PC-9 (cell line): ENCODE measurements around the gene MRPS10. TPM values are rescaled to one million over a fixed set of nuclear protein-coding genes. Genes with fewer than 3 reads are reported as not detected.

ENCODE experiments used
- BruUV-seq: library from RNA; stranded (reverse); fragments of 400-500 nt; replicated peaks from 2 replicates; lab custom pipeline; 2021; lab: Mats Ljungman, UMichigan
- CTCF ChIA-PET: fragments of 300-600 bp; sonication (Branson Sonifier 250); formaldehyde crosslinking; loops from one replicate; lab custom pipeline; 2022; ENCODE audit warnings: antibody characterized with exemption; lab: Charles Lee
- POLR2A ChIA-PET: fragments of 300-600 bp; sonication (Branson Sonifier 250); formaldehyde crosslinking; loops from one replicate; lab custom pipeline; 2022; ENCODE audit warnings: antibody characterized with exemption; ENCODE audit not compliant: unreplicated experiment; lab: Charles Lee
- DNase-seq, 2 experiments: peaks; one replicate each; pipeline versions ENCODE4 v3.0.0 to v3.0.0-alpha.2; 2015 to 2022; ENCODE audit warnings: mixed read lengths in 1 of 2
- H2AFZ ChIP-seq: fragments of 200-600 bp; sonication (generic); 2 replicates; pipeline ENCODE4 v1.8.1; 2017; ENCODE audit warnings: antibody characterized with exemption
- H3F3A ChIP-seq: fragments of 200-600 bp; sonication (generic); 2 replicates; pipeline ENCODE4 v1.8.1; 2017; ENCODE audit warnings: antibody characterized with exemption, mild to moderate bottlenecking, low read depth; ENCODE audit not compliant: insufficient read depth
- H3K27ac ChIP-seq: fragments of 200-600 bp; sonication (generic); 2 replicates; pipeline ENCODE4 v1.6.1; 2016; ENCODE audit warnings: mixed run types
- H3K27me3 ChIP-seq: fragments of 200-600 bp; sonication (generic); 2 replicates; pipeline ENCODE4 v1.6.1; 2016; ENCODE audit warnings: low read depth, mixed run types; ENCODE audit not compliant: insufficient read depth
- H3K36me3 ChIP-seq: fragments of 200-600 bp; sonication (generic); 2 replicates; pipeline ENCODE4 v1.6.1; 2016; ENCODE audit warnings: low read depth, mixed run types
- H3K4me1 ChIP-seq: fragments of 200-600 bp; sonication (generic); replicated peaks from 2 replicates; pipeline ENCODE4 v1.6.1; 2016; ENCODE audit warnings: mixed run types; ENCODE audit not compliant: insufficient read depth
- H3K4me2 ChIP-seq: fragments of 200-600 bp; sonication (generic); 2 replicates; pipeline ENCODE4 v1.6.1; 2017; ENCODE audit warnings: mixed run types
- H3K4me3 ChIP-seq: fragments of 200-600 bp; sonication (generic); 2 replicates; pipeline ENCODE4 v1.6.1; 2016; ENCODE audit warnings: mixed run types
- H3K79me2 ChIP-seq: fragments of 200-600 bp; sonication (generic); 2 replicates; pipeline ENCODE4 v1.6.1; 2017; ENCODE audit warnings: low read depth, mixed run types
- H3K9me2 ChIP-seq: fragments of 200-600 bp; sonication (generic); 2 replicates; pipeline ENCODE4 v1.8.1; 2017; ENCODE audit warnings: mild to moderate bottlenecking; ENCODE audit not compliant: insufficient read depth
- H3K9me3 ChIP-seq: fragments of 200-600 bp; sonication (generic); 2 replicates; pipeline ENCODE4 v1.8.1; 2016; ENCODE audit warnings: low read depth; ENCODE audit not compliant: insufficient read depth
- H4K20me1 ChIP-seq: fragments of 200-600 bp; sonication (generic); 2 replicates; pipeline ENCODE4 v1.8.1; 2017; ENCODE audit not compliant: insufficient read depth
- EZH2 ChIP-seq: fragments of 200-600 bp; sonication (generic); IDR thresholded peaks from 2 replicates; pipeline ENCODE4 v1.8.0; 2017; ENCODE audit warnings: antibody characterized with exemption, low read depth
- intact Hi-C: fragments of 100-400 bp; cut with micrococcal nuclease; formaldehyde crosslinking; loops from one replicate; pipeline ENCODE4 v1.10.0; 2022; ENCODE audit not compliant: unreplicated experiment
- total RNA-seq: library from RNA; stranded (reverse); gene quantifications from 2 replicates; pipeline ENCODE4 v1.2.3, GENCODE V29; 2021
- TF ChIP-seq, protein P1 (sequence below): fragments of 200-600 bp; sonication (generic); conservative IDR thresholded peaks from 2 replicates; pipeline ENCODE4 v1.6.1; 2017; ENCODE audit warnings: mixed run types, antibody characterized with exemption, mild to moderate bottlenecking, moderate library complexity

MRPS10 gene
- total RNA-seq, 1 experiment from 2014 or later: 56.5 TPM

- no peak overlapping the region for H3K4me3 ChIP-seq
- no peaks in the 10 kb centered on the region for H4K20me1 ChIP-seq
- ChIA-PET POLR2A (no interaction called here), CTCF (no interaction called here)
- no peaks in the 10 kb centered on the region for H3K9me2 ChIP-seq
- H3K27ac ChIP-seq: no peak overlapping the region
- no peak overlapping the region for H3K4me2 ChIP-seq
- DNase-seq: no peak
- peaks cover 15% of the 10 kb centered on the region for H3K4me1 ChIP-seq
- TF ChIP-seq EZH2: no peak
- TF ChIP-seq, protein P1, sequence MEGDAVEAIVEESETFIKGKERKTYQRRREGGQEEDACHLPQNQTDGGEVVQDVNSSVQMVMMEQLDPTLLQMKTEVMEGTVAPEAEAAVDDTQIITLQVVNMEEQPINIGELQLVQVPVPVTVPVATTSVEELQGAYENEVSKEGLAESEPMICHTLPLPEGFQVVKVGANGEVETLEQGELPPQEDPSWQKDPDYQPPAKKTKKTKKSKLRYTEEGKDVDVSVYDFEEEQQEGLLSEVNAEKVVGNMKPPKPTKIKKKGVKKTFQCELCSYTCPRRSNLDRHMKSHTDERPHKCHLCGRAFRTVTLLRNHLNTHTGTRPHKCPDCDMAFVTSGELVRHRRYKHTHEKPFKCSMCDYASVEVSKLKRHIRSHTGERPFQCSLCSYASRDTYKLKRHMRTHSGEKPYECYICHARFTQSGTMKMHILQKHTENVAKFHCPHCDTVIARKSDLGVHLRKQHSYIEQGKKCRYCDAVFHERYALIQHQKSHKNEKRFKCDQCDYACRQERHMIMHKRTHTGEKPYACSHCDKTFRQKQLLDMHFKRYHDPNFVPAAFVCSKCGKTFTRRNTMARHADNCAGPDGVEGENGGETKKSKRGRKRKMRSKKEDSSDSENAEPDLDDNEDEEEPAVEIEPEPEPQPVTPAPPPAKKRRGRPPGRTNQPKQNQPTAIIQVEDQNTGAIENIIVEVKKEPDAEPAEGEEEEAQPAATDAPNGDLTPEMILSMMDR: no peak
- no peaks in the 10 kb centered on the region for H3K27me3 ChIP-seq
- H2AFZ ChIP-seq: no peak overlapping the region
- no peaks in the 10 kb centered on the region for H3K9me3 ChIP-seq
- no TSS peak for BruUV-seq
- H3F3A ChIP-seq: peaks cover 12% of the 10 kb centered on the region; the same call in 1 of the 2 replicates
- intact Hi-C loops: no loop called here
- H3K36me3 ChIP-seq: no peaks in the 10 kb centered on the region
- no peaks in the 10 kb centered on the region for H3K79me2 ChIP-seq
Observed at GRCh38 chr6:42197555-42198362, 19.9 kb downstream of the MRPS10 start.

DNA sequence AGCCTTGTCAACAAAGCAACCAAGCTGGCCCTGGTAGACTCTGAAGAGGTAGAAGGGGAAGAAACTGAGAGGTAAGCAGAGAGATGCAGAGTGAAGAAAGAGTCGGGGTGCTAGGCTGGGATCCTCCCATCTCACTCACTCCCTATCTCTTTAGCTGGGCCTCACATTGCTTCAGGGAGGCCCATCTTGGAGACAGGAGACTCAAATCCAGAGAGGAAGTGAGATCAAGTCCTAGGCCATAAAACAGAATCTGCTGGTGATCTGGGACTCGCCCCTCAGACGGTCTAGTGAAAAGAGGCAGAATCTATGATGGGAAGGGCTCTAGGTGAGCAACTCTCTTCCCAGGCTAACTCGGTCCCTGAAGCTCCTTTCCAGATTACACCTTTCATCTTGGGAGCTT is 22.2 kb downstream of the MRPS10 start:
- Histone ChIP-seq H3K9me2 (no peaks in the 10 kb centered on the region), H3K4me3 (no peak overlapping the region), H3K9me3 (no peaks in the 10 kb centered on the region), H3K79me2 (no peaks in the 10 kb centered on the region), H3F3A (peaks cover under 1% of the 10 kb centered on the region; the same call in 1 of the 2 replicates), H3K4me1 (peaks cover 19% of the 10 kb centered on the region), H2AFZ (no peak overlapping the region), H3K4me2 (no peak overlapping the region), H4K20me1 (no peaks in the 10 kb centered on the region), H3K27ac (no peak overlapping the region), H3K27me3 (no peaks in the 10 kb centered on the region), H3K36me3 (no peaks in the 10 kb centered on the region)
- CTCF ChIA-PET: interaction anchor here (0.6 kb wide), 1 partner anchor 838 kb away, joined by 3 read pairs; no protein-coding TSS in a partner anchor
- intact Hi-C loops: no loop called here
- no TSS peak for BruUV-seq
- POLR2A ChIA-PET: no interaction called here
- no peak for DNase-seq
- TF ChIP-seq, protein P1: no peak
- no peak for TF ChIP-seq EZH2

- no TSS peak for BruUV-seq
- Histone ChIP-seq H2AFZ (no peak overlapping the region), H3K27ac (no peak overlapping the region), H3K36me3 (no peaks in the 10 kb centered on the region), H4K20me1 (no peaks in the 10 kb centered on the region), H3K4me3 (no peak overlapping the region), H3K4me1 (peaks cover 13% of the 10 kb centered on the region; the same call in 1 of the 2 replicates), H3K9me3 (no peaks in the 10 kb centered on the region), H3K4me2 (no peak overlapping the region), H3F3A (no peaks in the 10 kb centered on the region; the same call in 1 of the 2 replicates), H3K27me3 (no peaks in the 10 kb centered on the region), H3K79me2 (no peaks in the 10 kb centered on the region), H3K9me2 (no peaks in the 10 kb centered on the region)
- ChIA-PET CTCF (no interaction called here), POLR2A (interaction anchor here (0.6 to 0.7 kb wide), 5 partner anchors 24 to 407 kb away, joined by 3 to 6 read pairs (median 3); no protein-coding TSS in a partner anchor)
- no peak for DNase-seq
- intact Hi-C loops: no loop called here
- TF ChIP-seq, protein P1: no peak
- no peak for TF ChIP-seq EZH2
Observed at GRCh38 chr6:42194056-42194455, 23.6 kb downstream of the MRPS10 start.
